GM23338 (cell line): ENCODE results near the gene ZEB1. TPM values are rescaled to one million over a fixed set of nuclear protein-coding genes. Genes with fewer than 3 reads are reported as not detected.
A peak's percentile ranks its signal among the peaks of the same experiment; 100 is the strongest.

Source experiments
- ATAC-seq: fragments of 200-7000 bp; cut with Tn5 transposase; 3 replicates; pipeline ENCODE4 v1.9.1; 2020
- DNase-seq: peaks from one replicate; pipeline ENCODE4 v3.0.0-alpha.2; 2015; ENCODE audit warnings: low spot score
- H2AFZ ChIP-seq: fragments of 200-600 bp; sonication (generic); 2 replicates; pipeline ENCODE4 v1.8.0; 2016; ENCODE audit warnings: antibody characterized with exemption, mild to moderate bottlenecking, moderate library complexity
- H3F3A ChIP-seq: fragments of 200-600 bp; sonication (generic); replicated peaks from 2 replicates; pipeline ENCODE4 v1.8.0; 2017; ENCODE audit warnings: antibody characterized with exemption, mixed run types, low read depth
- H3K27ac ChIP-seq: fragments of 200-600 bp; sonication (generic); 2 replicates; pipeline ENCODE4 v1.6.1; 2016; ENCODE audit warnings: low read depth
- H3K27me3 ChIP-seq: fragments of 200-600 bp; sonication (generic); 2 replicates; pipeline ENCODE4 v1.8.0; 2016; ENCODE audit warnings: mild to moderate bottlenecking, mixed run types, moderate library complexity; ENCODE audit not compliant: insufficient read depth
- H3K36me3 ChIP-seq: fragments of 200-600 bp; sonication (generic); 2 replicates; pipeline ENCODE4 v1.8.0; 2016; ENCODE audit warnings: mild to moderate bottlenecking; ENCODE audit not compliant: insufficient read depth
- H3K4me1 ChIP-seq: fragments of 200-600 bp; sonication (generic); 2 replicates; pipeline ENCODE4 v1.8.0; 2016; ENCODE audit warnings: mild to moderate bottlenecking, moderate library complexity; ENCODE audit not compliant: insufficient read depth
- H3K4me2 ChIP-seq: fragments of 200-600 bp; sonication (generic); 2 replicates; pipeline ENCODE4 v1.7.1; 2017; ENCODE audit warnings: mixed run types
- H3K4me3 ChIP-seq: fragments of 200-600 bp; sonication (generic); 2 replicates; pipeline ENCODE4 v1.6.1; 2016; ENCODE audit warnings: mixed run types
- H3K79me2 ChIP-seq: fragments of 200-600 bp; sonication (generic); replicated peaks from 2 replicates; pipeline ENCODE4 v1.8.0; 2017; ENCODE audit warnings: mild to moderate bottlenecking; ENCODE audit not compliant: insufficient read depth
- H3K9me2 ChIP-seq: fragments of 200-600 bp; sonication (generic); 2 replicates; pipeline ENCODE4 v1.8.0; 2017; ENCODE audit not compliant: insufficient read depth
- H4K20me1 ChIP-seq: fragments of 200-600 bp; sonication (generic); replicated peaks from 2 replicates; pipeline ENCODE4 v1.8.0; 2017; ENCODE audit warnings: mild to moderate bottlenecking; ENCODE audit not compliant: insufficient read depth
- H3K27ac Mint-ChIP-seq: 2 replicates; pipeline ENCODE4 v1.8.0; 2020; ENCODE audit warnings: inconsistent platforms, mild to moderate bottlenecking, moderate library complexity, mixed read lengths
- H3K27me3 Mint-ChIP-seq: 3 replicates; pipeline ENCODE4 v1.8.0; 2022; ENCODE audit warnings: low read depth, mild to moderate bottlenecking, moderate library complexity, mixed read lengths, inconsistent platforms; ENCODE audit not compliant: insufficient read depth, poor library complexity
- H3K36me3 Mint-ChIP-seq: 3 replicates; pipeline ENCODE4 v1.8.0; 2021; ENCODE audit warnings: low read depth, mild to moderate bottlenecking, inconsistent platforms, moderate library complexity, mixed read lengths
- H3K4me1 Mint-ChIP-seq: 3 replicates; pipeline ENCODE4 v1.8.0; 2020; ENCODE audit warnings: mild to moderate bottlenecking, inconsistent platforms, mixed read lengths
- H3K4me3 Mint-ChIP-seq: 3 replicates; pipeline ENCODE4 v1.8.0; 2021; ENCODE audit warnings: moderate library complexity, mild to moderate bottlenecking, inconsistent platforms, mixed read lengths
- H3K9me3 Mint-ChIP-seq: 3 replicates; pipeline ENCODE4 v1.8.0; 2020; ENCODE audit warnings: moderate library complexity, mild to moderate bottlenecking, inconsistent platforms, mixed read lengths
- CREB1 ChIP-seq: fragments of 250-450 bp; sonication (Bioruptor Pico); IDR thresholded peaks from 2 replicates; pipeline ENCODE4 v1.5.0; 2020; ENCODE audit warnings: low read depth, mild to moderate bottlenecking, moderate library complexity
- EZH2 ChIP-seq: fragments of 200-600 bp; sonication (generic); IDR thresholded peaks from one replicate; pipeline ENCODE4 v1.8.0; 2017; ENCODE audit warnings: antibody characterized with exemption, mild to moderate bottlenecking, low read depth; ENCODE audit not compliant: unreplicated experiment
- EZH2phosphoT487 ChIP-seq: fragments of 200-600 bp; sonication (generic); IDR thresholded peaks from one replicate; pipeline ENCODE4 v1.8.1; 2018; ENCODE audit warnings: antibody characterized with exemption; ENCODE audit not compliant: unreplicated experiment
- ZNF114 ChIP-seq: fragments of 250-450 bp; sonication (Bioruptor Pico); IDR thresholded peaks from 2 replicates; pipeline ENCODE4 v1.5.0; 2020; ENCODE audit warnings: mild to moderate bottlenecking, moderate library complexity
- ZNF462 ChIP-seq: fragments of 250-450 bp; sonication (Bioruptor Pico); IDR thresholded peaks from 2 replicates; pipeline ENCODE4 v1.5.0; 2020; ENCODE audit warnings: mild to moderate bottlenecking, moderate library complexity
- polyA plus RNA-seq: library from polyadenylated mRNA; unstranded; fragments of >200 nt; fragmentation: Nextera tagmentation; extraction: Ambion mirVana; gene quantifications from 2 replicates; pipeline ENCODE4 v1.2.1, GENCODE V29; 2016
- total RNA-seq: library from RNA; depleted of rRNA; stranded (reverse); fragments of >200 nt; shearing (Covaris generic); gene quantifications from 2 replicates; pipeline ENCODE4 v1.2.3, GENCODE V29; 2014
- TF ChIP-seq, protein P1 (sequence below): IDR thresholded peaks from one replicate; pipeline ENCODE4 v1.6.1; 2018; ENCODE audit warnings: antibody characterized with exemption; ENCODE audit not compliant: unreplicated experiment

Gene ZEB1
- total and polyA plus RNA-seq, 2 experiments from 2014 or later: 0.16 to 0.45 TPM

- TF ChIP-seq ZNF462 (CRISPR knock-in tag): no peak
Observed at GRCh38 chr10:31317171-31317570, 1.8 kb upstream of the ZEB1 start (continued).

DNA sequence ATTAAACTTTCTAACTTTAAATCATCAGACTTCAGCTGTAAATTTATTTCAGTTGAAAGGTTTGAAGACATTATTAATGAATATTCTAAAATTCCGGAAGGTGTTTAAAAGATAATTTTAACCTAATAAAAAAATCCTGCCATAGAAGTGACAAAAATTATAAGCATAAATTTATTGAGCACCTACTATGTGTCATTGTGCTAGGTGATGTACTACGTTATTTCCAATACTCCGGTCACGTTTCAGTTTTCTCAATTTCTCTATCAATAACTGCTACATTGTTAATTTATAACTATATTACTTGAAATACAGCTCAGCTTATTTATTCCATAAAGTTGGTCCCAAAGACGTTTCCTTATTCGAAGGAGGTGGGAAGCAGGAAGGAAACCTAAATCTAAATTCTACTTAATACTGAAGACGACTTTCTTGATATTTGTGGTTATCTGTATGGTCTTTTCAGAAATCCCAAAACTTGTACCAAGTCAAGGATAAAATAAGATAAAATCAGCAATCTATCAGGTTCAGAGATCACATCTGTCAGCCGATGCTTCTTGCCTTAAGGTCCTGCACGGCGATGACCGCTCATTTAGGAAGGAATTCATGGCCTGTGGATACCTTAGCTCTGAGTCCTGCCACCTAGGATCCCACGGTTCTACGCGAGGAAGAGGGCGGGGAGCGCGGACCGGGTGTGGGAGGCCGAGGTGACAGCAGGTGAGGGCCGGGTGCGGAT, 1.2 kb upstream of the ZEB1 start:
- no peaks in the 10 kb centered on the region for H3K36me3 ChIP-seq
- no peak overlapping the region for H3K27ac ChIP-seq
- no peaks in the 10 kb centered on the region for H3K9me2 ChIP-seq
- H3F3A ChIP-seq: no peaks in the 10 kb centered on the region
- H4K20me1 ChIP-seq: no peaks in the 10 kb centered on the region
- no peak for ATAC-seq
- Mint-ChIP-seq H3K4me3 (peak overlapping the region; percentile 98), H3K4me1 (peaks cover 26% of the 10 kb centered on the region), H3K27me3 (peaks cover 38% of the 10 kb centered on the region), H3K9me3 (no peaks in the 10 kb centered on the region), H3K36me3 (no peaks in the 10 kb centered on the region), H3K27ac (no peak overlapping the region)
- H2AFZ ChIP-seq: peak overlapping the region; percentile 94
- TF ChIP-seq ZNF114 (CRISPR knock-in tag) (no peak), CREB1 (no peak), EZH2phosphoT487 (no peak), EZH2 (peak; percentile 30)
- TF ChIP-seq, protein P1, sequence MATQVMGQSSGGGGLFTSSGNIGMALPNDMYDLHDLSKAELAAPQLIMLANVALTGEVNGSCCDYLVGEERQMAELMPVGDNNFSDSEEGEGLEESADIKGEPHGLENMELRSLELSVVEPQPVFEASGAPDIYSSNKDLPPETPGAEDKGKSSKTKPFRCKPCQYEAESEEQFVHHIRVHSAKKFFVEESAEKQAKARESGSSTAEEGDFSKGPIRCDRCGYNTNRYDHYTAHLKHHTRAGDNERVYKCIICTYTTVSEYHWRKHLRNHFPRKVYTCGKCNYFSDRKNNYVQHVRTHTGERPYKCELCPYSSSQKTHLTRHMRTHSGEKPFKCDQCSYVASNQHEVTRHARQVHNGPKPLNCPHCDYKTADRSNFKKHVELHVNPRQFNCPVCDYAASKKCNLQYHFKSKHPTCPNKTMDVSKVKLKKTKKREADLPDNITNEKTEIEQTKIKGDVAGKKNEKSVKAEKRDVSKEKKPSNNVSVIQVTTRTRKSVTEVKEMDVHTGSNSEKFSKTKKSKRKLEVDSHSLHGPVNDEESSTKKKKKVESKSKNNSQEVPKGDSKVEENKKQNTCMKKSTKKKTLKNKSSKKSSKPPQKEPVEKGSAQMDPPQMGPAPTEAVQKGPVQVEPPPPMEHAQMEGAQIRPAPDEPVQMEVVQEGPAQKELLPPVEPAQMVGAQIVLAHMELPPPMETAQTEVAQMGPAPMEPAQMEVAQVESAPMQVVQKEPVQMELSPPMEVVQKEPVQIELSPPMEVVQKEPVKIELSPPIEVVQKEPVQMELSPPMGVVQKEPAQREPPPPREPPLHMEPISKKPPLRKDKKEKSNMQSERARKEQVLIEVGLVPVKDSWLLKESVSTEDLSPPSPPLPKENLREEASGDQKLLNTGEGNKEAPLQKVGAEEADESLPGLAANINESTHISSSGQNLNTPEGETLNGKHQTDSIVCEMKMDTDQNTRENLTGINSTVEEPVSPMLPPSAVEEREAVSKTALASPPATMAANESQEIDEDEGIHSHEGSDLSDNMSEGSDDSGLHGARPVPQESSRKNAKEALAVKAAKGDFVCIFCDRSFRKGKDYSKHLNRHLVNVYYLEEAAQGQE: no peak
- H3K79me2 ChIP-seq: no peaks in the 10 kb centered on the region
- peak overlapping the region; percentile 94 for H3K4me2 ChIP-seq
- H3K4me3 ChIP-seq: peak overlapping the region; percentile 84
- H3K4me1 ChIP-seq: peaks cover 12% of the 10 kb centered on the region
- DNase-seq: no peak
- peaks cover 59% of the 10 kb centered on the region for H3K27me3 ChIP-seq
